GM18499 (cell line): ENCODE measurements around the gene KSR2.
"Not testable (repeated sequence)": the region's sequence is repeated elsewhere in the genome, so short reads cannot be mapped to it uniquely, and the experiment has no call there.

ENCODE experiments used
- ATAC-seq: cut with Tn5 transposase; IDR thresholded peaks from one replicate; pipeline ENCODE4 v1.9.1; 2021; ENCODE audit warnings: moderate number of reproducible peaks; ENCODE audit not compliant: insufficient read depth, unreplicated experiment

Gene KSR2

GRCh38 chr12:117774941-117775775, 193.6 kb downstream of the KSR2 start:
- no peak for ATAC-seq

- ATAC-seq: no peak
Observed at GRCh38 chr12:117768860-117769259, 199.9 kb downstream of the KSR2 start.

GRCh38 chr12:117766008-117766407, 202.8 kb downstream of the KSR2 start:
- no peak for ATAC-seq

GRCh38 chr12:117762143-117762542, 206.6 kb downstream of the KSR2 start:
- ATAC-seq: no peak

- no peak for ATAC-seq
Observed at GRCh38 chr12:117761528-117762100, 207.2 kb downstream of the KSR2 start.

GRCh38 chr12:117760990-117761389, 207.8 kb downstream of the KSR2 start:
- ATAC-seq: no peak

GRCh38 chr12:117750657-117751056, 218.1 kb downstream of the KSR2 start:
- no peak for ATAC-seq

GRCh38 chr12:117749431-117749830, 219.4 kb downstream of the KSR2 start:
- no peak for ATAC-seq

- not testable (repeated sequence) for ATAC-seq
Observed at GRCh38 chr12:117746358-117746757, 222.4 kb downstream of the KSR2 start.

GRCh38 chr12:117744418-117744817, 224.4 kb downstream of the KSR2 start:
- no peak for ATAC-seq

- ATAC-seq: no peak
Observed at GRCh38 chr12:117743761-117744160, 225.0 kb downstream of the KSR2 start.

- no peak for ATAC-seq
Observed at GRCh38 chr12:117742721-117743120, 226.1 kb downstream of the KSR2 start.

GRCh38 chr12:117738233-117738632, 230.6 kb downstream of the KSR2 start:
- ATAC-seq: no peak

- ATAC-seq: no peak
Observed at GRCh38 chr12:117733549-117733805, 235.3 kb downstream of the KSR2 start.

GRCh38 chr12:117732761-117733548, 235.8 kb downstream of the KSR2 start:
- ATAC-seq: no peak

- not testable (repeated sequence) for ATAC-seq
Observed at GRCh38 chr12:117731131-117731530, 237.7 kb downstream of the KSR2 start.

GRCh38 chr12:117727301-117727700, 241.5 kb downstream of the KSR2 start:
- no peak for ATAC-seq

- no peak for ATAC-seq
Observed at GRCh38 chr12:117724543-117724942, 244.2 kb downstream of the KSR2 start.

GRCh38 chr12:117718559-117718958, 250.2 kb downstream of the KSR2 start:
- ATAC-seq: no peak

- ATAC-seq: no peak
Observed at GRCh38 chr12:117718141-117718540, 250.6 kb downstream of the KSR2 start.

- ATAC-seq: no peak
Observed at GRCh38 chr12:117714203-117714602, 254.6 kb downstream of the KSR2 start.
